AG20443 (cell line): ENCODE measurements around the gene FAM156B.
A peak's percentile ranks its signal among the peaks of the same experiment; 100 is the strongest.
"Not testable (repeated sequence)": the region's sequence is repeated elsewhere in the genome, so short reads cannot be mapped to it uniquely, and the experiment has no call there.

Experiments used
- DNase-seq: peaks from one replicate; pipeline ENCODE4 v3.0.0; 2012; ENCODE audit warnings: low spot score, mixed read lengths

FAM156B gene

GRCh38 chrX:52930214-52930613 lies 33.1 kb downstream of the FAM156B start:
- not testable (repeated sequence) for DNase-seq

GRCh38 chrX:52933213-52933612 lies 36.1 kb downstream of the FAM156B start:
- DNase-seq: no peak

DNA sequence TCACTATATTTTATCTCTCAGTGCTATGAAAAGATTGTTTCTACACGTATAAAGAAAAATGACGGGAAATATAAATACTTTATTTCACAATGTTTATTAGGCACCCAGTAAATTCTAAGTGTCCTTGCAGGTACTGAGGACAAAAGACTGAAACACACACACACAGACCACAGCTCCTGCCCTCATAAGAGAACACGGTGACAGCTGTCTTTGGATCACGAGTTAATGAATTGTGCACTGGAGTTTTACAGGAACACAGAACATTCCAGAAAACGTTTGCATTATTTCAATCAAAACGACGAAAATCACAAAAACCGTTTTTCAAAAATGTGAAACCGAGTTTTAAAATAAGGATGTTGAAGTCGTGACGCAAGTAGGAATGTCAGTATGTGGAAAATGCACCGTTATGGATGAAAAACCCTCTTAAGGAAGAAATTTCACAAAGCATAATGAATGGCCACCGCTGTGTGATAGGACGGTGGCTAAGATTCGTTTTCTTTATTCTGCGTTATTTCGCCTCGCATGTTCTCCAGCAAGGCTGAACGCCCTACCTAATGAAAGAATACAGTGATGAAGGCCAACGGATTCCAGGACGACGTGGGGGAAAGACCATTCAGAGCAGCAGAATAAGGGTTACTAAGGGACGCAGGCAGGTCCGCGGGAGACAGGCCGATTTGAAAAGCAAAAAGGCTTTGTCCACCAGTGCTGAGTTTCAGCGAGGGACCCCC lies 37.0 kb downstream of the FAM156B start:
- no peak for DNase-seq

GRCh38 chrX:52934704-52935469 lies 37.8 kb downstream of the FAM156B start:
- peak; percentile 87 for DNase-seq

DNA sequence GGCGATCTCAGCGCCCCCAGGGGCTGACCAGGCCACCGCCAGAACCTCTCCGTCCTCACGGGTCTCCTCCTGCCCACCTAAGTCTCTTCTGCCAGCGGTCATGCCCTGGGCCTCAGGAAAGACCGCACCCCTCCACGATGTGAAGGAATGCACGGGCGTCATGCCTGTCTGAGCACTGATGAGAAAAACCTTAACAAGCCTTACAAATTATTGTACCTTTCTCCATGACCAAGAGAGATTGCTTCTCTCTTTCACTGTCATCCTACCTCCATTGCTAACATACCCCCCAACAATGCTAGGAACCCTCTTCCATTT lies 38.3 kb downstream of the FAM156B start:
- not testable (repeated sequence) for DNase-seq

DNA sequence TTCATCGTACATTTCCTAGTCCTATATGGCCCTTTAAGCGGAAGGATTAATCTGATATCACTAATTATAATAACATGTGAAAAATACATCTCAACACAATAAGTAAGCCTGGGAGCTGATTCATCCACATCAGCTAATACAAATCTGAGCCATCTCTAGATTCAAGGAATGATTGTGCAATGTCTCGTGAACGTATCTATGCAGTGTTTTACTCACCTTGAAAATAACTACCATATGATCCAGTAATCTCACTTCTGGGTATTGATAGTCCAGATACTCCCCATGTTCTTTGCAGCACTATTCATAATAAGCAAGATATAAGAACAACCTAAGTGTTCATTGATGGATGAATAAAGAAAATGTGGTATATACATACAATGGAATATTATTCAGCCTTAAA lies 43.6 kb downstream of the FAM156B start:
- not testable (repeated sequence) for DNase-seq

- not testable (repeated sequence) for DNase-seq
Observed at GRCh38 chrX:52941728-52942127, 44.6 kb downstream of the FAM156B start.

- not testable (repeated sequence) for DNase-seq
Observed at GRCh38 chrX:52945838-52946494, 48.8 kb downstream of the FAM156B start.

GRCh38 chrX:52947501-52947900 lies 50.4 kb downstream of the FAM156B start:
- not testable (repeated sequence) for DNase-seq

DNA sequence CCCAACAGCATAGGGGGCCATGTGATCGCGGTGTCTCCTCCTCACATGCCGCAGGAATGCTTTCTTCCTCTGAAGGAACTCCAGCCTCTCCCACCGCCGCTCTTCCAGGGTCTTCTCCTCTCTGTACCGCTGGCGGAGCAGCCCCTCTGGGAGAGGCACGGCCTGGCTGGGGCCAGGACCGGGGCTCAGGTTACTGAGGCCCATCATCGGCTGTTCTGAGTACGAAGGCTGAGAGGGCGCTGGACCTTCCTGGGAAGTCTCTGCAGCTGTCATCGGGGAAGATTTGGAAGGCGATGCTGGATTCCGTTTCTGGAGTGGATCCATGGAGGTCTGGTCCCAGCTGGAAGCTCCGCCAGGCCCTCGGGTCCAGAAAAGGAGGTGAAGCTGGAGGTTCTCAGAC lies 51.1 kb downstream of the FAM156B start:
- not testable (repeated sequence) for DNase-seq

DNA sequence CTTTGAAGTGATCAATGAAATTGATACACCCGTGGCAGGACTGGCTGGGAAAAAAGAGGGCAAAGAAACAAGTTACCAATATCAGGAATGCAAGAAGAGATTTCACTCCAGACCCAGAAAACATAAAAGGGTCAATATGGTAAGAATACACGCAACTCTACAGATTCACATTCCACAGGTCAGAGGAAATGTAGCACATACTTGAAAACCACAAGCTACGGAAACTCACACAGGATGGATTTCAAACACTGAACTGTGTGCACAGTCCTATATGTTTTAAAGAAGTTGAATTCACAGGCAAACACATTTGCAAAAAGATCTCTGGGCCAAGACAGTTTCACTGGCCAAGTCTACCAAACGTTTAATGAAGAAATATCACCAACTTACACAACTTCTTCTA lies 52.2 kb downstream of the FAM156B start:
- DNase-seq: not testable (repeated sequence)

GRCh38 chrX:52949884-52950283 lies 52.8 kb downstream of the FAM156B start:
- not testable (repeated sequence) for DNase-seq
